Ishikawa (cell line): ENCODE data around the gene E2F2.

Source experiments
- CEBPB ChIP-seq: IDR thresholded peaks from 2 replicates; pipeline ENCODE4 v1.6.1; 2012
- CREB1 ChIP-seq: IDR thresholded peaks from 2 replicates; pipeline ENCODE4 v1.6.1; 2012; ENCODE audit warnings: low read depth
- EGR1 ChIP-seq: IDR thresholded peaks from 2 replicates; pipeline ENCODE4 v1.6.1; 2012
- EP300 ChIP-seq: IDR thresholded peaks from 2 replicates; pipeline ENCODE4 v1.6.1; 2012; ENCODE audit warnings: borderline replicate concordance
- FOXM1 ChIP-seq: IDR thresholded peaks from 2 replicates; pipeline ENCODE4 v1.6.1; 2012; ENCODE audit warnings: low read depth, borderline replicate concordance
- NFIC ChIP-seq: IDR thresholded peaks from 2 replicates; pipeline ENCODE4 v1.6.1; 2012
- RAD21 ChIP-seq: IDR thresholded peaks from 2 replicates; pipeline ENCODE4 v1.6.1; 2012; ENCODE audit warnings: low read depth
- TAF1 ChIP-seq: IDR thresholded peaks from 2 replicates; pipeline ENCODE4 v1.6.1; 2012; ENCODE audit warnings: low read depth, mild to moderate bottlenecking
- TCF12 ChIP-seq: IDR thresholded peaks from 2 replicates; pipeline ENCODE4 v1.6.1; 2012; ENCODE audit warnings: low read depth
- TEAD4 ChIP-seq: IDR thresholded peaks from 2 replicates; pipeline ENCODE4 v1.6.1; 2012
- YY1 ChIP-seq: IDR thresholded peaks from 2 replicates; pipeline ENCODE4 v1.6.1; 2012; ENCODE audit warnings: low read depth
- ZBTB7A ChIP-seq: IDR thresholded peaks from 2 replicates; pipeline ENCODE4 v1.6.1; 2012; ENCODE audit warnings: low read depth
- TF ChIP-seq, protein P1 (sequence below): IDR thresholded peaks from 2 replicates; pipeline ENCODE4 v1.6.1; 2012
- TF ChIP-seq, protein P2 (sequence below): IDR thresholded peaks from 2 replicates; pipeline ENCODE4 v1.6.1; 2012; ENCODE audit warnings: low read depth, mild to moderate bottlenecking
- TF ChIP-seq, protein P3 (sequence below): IDR thresholded peaks from 2 replicates; pipeline ENCODE4 v1.6.1; 2012

The E2F2 gene

DNA sequence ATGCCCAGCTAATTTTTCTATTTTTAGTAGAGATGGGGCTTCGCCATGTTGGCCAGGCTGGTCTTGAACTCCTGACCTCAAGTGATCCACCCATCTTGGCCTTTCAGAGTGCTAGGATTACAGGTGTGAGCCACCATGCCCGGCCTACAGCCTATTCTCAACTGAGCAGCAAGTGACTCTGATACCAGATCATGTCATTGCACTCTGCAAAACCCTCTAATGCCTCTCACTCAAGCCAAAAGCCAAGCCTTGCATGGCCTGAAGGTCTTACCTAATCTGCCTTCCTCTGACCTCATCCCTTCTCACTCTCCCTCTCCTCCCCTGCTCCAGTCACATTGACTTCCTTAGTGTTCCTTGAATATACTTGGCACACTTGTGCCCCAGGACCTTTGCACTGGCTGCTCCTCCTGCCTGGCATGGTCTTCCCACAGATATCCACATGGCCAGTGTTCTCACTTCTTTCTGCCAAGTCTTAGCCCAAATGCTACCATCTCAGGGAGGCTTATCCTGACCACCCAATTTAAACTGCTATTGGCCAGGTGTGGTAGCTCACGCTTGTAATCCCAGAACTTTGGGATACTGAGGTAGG lies 38.8 kb downstream of the E2F2 start:
- no peak for TF ChIP-seq FOXM1
- TF ChIP-seq, protein P1, sequence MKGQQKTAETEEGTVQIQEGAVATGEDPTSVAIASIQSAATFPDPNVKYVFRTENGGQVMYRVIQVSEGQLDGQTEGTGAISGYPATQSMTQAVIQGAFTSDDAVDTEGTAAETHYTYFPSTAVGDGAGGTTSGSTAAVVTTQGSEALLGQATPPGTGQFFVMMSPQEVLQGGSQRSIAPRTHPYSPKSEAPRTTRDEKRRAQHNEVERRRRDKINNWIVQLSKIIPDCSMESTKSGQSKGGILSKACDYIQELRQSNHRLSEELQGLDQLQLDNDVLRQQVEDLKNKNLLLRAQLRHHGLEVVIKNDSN: no peak
- TF ChIP-seq ZBTB7A: no peak
- TF ChIP-seq, protein P2, sequence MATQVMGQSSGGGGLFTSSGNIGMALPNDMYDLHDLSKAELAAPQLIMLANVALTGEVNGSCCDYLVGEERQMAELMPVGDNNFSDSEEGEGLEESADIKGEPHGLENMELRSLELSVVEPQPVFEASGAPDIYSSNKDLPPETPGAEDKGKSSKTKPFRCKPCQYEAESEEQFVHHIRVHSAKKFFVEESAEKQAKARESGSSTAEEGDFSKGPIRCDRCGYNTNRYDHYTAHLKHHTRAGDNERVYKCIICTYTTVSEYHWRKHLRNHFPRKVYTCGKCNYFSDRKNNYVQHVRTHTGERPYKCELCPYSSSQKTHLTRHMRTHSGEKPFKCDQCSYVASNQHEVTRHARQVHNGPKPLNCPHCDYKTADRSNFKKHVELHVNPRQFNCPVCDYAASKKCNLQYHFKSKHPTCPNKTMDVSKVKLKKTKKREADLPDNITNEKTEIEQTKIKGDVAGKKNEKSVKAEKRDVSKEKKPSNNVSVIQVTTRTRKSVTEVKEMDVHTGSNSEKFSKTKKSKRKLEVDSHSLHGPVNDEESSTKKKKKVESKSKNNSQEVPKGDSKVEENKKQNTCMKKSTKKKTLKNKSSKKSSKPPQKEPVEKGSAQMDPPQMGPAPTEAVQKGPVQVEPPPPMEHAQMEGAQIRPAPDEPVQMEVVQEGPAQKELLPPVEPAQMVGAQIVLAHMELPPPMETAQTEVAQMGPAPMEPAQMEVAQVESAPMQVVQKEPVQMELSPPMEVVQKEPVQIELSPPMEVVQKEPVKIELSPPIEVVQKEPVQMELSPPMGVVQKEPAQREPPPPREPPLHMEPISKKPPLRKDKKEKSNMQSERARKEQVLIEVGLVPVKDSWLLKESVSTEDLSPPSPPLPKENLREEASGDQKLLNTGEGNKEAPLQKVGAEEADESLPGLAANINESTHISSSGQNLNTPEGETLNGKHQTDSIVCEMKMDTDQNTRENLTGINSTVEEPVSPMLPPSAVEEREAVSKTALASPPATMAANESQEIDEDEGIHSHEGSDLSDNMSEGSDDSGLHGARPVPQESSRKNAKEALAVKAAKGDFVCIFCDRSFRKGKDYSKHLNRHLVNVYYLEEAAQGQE: no peak
- TF ChIP-seq, protein P3, sequence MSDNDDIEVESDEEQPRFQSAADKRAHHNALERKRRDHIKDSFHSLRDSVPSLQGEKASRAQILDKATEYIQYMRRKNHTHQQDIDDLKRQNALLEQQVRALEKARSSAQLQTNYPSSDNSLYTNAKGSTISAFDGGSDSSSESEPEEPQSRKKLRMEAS: no peak
- TF ChIP-seq TAF1: no peak
- no peak for TF ChIP-seq RAD21
- no peak for TF ChIP-seq EGR1
- no peak for TF ChIP-seq CREB1
- no peak for TF ChIP-seq TCF12
- TF ChIP-seq CEBPB: no peak
- TF ChIP-seq TEAD4: no peak
- TF ChIP-seq EP300: no peak
- no peak for TF ChIP-seq NFIC
- no peak for TF ChIP-seq YY1

DNA sequence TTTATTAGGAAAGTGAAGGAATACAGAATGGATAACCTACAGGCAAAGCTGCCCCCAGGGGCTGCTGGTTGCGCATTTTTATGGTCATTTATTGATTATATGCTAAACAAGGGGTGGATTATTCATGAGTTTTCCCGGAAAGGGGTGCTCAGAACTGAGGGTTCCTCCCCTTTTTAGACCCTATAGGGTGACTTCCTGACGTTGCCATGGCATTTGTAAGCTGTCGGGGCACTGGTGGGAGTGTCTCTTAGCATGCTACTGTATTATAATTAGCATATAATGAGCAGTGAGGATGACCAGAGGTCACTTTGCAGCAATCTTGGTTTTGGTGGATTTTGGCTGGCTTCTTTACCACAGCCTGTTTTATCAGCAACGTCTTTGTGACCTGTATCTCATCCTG lies 41.2 kb downstream of the E2F2 start:
- TF ChIP-seq YY1: no peak

DNA sequence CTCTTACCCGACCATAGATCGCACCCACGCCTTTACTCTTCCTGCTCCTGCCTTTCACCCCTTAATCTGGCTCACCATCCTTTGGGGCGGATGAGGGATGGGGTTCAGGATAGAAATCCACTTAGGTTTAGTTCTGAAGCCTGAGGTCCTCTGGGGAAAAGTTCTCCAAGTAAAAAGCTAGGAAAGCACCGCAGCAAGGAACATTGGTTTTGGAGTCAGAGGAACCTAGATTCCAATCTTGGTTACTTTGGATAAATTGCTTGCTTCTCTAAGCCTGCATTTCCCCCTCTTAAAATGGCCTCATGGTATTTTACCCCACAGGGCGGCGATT lies 46.1 kb downstream of the E2F2 start:
- no peak for TF ChIP-seq CREB1
- TF ChIP-seq TCF12: no peak
- no peak for TF ChIP-seq TAF1
- TF ChIP-seq RAD21: no peak
- TF ChIP-seq EP300: no peak
- no peak for TF ChIP-seq FOXM1

DNA sequence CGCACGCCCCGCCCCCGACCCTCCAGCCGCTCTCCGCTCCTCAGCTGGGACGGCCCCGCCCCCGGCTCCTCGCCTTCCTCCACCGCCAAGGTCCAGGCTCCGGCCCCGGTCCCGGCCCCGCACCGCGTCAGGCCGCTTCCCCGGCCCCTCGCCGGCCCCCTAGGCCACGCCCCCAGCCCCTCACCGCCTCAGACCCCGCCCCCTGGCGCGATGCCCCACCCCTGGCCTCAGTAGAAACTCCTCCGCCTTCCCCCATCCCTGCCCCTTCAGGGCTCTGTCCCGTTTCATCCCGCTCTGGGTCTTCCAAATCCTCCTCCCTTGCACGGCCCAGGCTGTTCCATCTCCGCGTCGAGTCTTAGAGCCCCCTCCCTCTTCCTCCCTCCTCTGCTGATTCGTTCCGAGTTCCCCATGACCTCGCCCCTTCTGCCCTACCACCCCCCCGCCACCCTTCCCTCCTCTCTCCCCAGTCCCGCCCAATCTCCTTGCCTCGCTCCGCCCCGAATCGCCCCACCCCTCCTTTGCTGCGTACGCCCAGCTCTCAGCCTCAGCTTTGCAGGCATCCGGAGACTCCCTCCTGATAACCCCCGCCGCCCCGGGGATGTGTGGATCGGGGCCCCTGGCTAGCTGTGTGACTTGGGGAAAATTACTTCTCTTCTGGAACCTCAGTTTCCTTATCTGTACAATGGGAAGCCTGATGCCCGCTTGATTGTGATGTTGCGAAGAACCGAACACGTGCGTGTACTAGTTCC lies 46.6 kb downstream of the E2F2 start:
- 0 out of 2 replicates have a peak, but pooled peaks have one; percentile 15 for TF ChIP-seq ZBTB7A
- TF ChIP-seq, protein P1: no peak

DNA sequence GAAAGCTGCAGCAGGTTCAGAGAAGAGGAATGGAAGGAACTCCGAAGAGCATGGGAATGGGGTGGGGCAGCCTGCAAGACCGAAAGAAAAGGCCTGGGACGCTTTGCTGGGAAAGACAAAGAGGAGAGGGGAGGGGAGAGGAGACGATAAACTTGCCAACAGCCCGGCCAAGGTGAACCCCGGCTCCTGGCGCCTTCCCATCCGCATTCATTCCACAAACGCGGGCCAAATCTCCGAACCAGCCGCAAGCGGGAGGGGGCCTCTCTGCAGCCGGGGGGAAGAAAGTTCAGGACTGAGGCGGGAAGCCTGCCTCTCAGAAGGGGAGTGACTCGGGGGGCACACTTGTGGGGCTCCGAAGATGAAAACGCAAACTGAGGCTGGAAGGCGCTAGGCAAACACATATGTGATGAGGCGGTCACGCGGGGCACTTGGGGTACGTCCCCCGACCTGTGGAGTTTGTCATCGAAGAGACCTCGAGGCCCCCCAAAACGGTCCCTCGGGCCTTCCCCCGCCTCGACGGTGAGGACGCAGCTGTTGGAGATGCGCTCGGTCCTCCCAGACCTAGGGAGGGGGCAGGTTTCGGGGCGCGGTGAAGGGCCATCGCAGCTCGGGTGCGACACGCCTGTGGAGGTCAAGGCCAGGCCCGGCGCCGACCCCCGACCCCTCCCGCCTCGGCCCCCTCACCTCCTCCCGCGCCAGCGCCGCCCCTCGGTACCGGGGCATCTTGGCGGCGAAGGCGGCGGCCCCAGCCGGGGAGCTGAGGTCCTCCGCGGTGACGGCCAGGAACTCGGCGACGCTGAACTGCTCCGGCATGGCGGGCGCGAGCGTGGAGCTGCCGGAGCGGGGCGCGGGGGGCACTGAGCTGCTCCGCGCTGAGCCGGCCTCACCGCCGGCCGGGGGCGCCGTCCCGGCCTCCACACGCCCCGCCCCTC lies 47.4 kb downstream of the E2F2 start, which contains the start of gene ASAP3:
TSS of gene ASAP3 (minus strand) at position 859 of the 932 bp plus-strand sequence. CDS start at position 813, 46 bp downstream.
- peak; percentile 78 for TF ChIP-seq ZBTB7A
- TF ChIP-seq, protein P3: 0 out of 2 replicates have a peak, but pooled peaks have one; percentile 25
- no peak for TF ChIP-seq CEBPB

DNA sequence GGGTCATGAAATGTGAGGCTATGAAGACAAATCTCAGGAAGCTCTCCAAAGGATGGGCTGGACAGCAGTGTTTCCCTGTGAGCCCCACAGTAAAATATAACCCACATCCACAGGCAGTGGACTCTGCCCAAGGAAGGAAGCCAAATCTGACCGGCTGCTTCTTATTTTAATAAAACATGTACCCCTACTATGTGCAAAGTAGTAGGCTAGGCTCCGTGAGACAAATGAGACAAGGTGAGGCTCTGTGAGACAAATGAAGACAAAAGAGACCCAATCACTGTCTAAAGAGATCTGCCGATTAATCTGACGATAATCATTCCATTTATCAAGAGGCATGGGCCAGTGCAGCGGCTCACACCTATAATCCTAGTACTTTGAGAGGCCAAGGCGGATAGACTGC lies 49.1 kb downstream of the E2F2 start:
- TF ChIP-seq, protein P3: no peak
- TF ChIP-seq CREB1: no peak
- TF ChIP-seq TCF12: no peak
- no peak for TF ChIP-seq RAD21
- TF ChIP-seq, protein P2: no peak
- TF ChIP-seq EGR1: no peak
- TF ChIP-seq TAF1: no peak
- no peak for TF ChIP-seq CEBPB
- no peak for TF ChIP-seq ZBTB7A
